GM23248 (cell line): ENCODE data around the gene TRHDE.

Experiments used
- EZH2 ChIP-seq: fragments of 200-600 bp; sonication (generic); IDR thresholded peaks from 2 replicates; pipeline ENCODE4 v1.6.1; 2018; ENCODE audit warnings: antibody characterized with exemption, mild to moderate bottlenecking; ENCODE audit not compliant: insufficient read depth, poor library complexity, severe bottlenecking
- EZH2phosphoT487 ChIP-seq: fragments of 200-600 bp; sonication (generic); IDR thresholded peaks from 2 replicates; pipeline ENCODE4 v1.6.1; 2018; ENCODE audit warnings: antibody characterized with exemption, moderate library complexity, mild to moderate bottlenecking, low read depth; ENCODE audit not compliant: insufficient read depth

GRCh38 chr12:72313806-72314205 lies 41.6 kb downstream of the TRHDE start:
- no peak for TF ChIP-seq EZH2phosphoT487
- TF ChIP-seq EZH2: no peak
